GM20000 (cell line): ENCODE data around the gene TGIF1.

ENCODE experiments used
- DNase-seq: peaks from one replicate; pipeline ENCODE4 v3.0.0; 2012; ENCODE audit warnings: low spot score
- CTCF ChIP-seq: IDR thresholded peaks from 2 replicates; pipeline ENCODE4 v1.5.1; 2012; ENCODE audit warnings: mild to moderate bottlenecking, control low read depth; ENCODE audit errors: extremely low read depth, missing control alignments

TGIF1 gene

DNA sequence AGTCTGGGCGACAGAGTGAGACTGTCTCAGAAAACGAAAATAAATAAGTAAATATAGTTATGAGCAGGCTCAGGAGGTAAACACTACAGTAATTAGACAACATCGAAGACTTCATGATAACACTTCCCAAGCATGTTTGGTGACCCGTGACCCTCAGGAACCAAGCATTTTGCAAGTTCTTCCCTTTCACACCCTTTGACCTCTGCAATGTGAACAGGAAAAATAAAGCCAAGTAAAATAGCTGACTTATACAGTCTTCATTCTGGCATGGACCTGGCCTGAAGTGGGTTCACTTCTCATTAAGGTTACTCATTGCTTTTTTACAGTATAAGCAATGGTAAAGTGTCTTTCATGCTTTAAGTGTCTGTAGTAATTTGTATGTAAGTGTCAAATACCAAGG, 15.3 kb upstream of the TGIF1 start:
- no peak for TF ChIP-seq CTCF
- DNase-seq: no peak

- no peak for DNase-seq
- TF ChIP-seq CTCF: no peak
Observed at GRCh38 chr18:3440341-3440740, 9.6 kb upstream of the TGIF1 start.

DNA sequence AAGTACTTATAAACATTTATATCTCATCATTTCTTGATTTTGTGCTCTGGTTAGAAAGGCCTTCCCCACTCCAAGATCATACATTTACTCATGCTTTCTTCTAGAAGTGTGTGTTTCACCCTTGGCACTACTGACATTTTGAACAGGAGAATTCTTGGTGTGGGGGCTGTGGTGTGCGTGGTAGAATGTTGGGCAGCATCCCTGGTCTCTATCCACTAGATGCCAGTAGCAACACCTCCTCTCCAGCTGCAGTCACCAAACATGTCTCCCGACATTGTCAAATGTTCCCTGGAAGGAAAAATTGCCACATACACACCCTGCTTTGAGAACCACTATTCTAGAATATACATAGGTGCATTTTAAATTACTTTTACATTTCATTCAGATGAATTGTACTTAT, 8.7 kb upstream of the TGIF1 start:
- TF ChIP-seq CTCF: no peak
- DNase-seq: no peak

DNA sequence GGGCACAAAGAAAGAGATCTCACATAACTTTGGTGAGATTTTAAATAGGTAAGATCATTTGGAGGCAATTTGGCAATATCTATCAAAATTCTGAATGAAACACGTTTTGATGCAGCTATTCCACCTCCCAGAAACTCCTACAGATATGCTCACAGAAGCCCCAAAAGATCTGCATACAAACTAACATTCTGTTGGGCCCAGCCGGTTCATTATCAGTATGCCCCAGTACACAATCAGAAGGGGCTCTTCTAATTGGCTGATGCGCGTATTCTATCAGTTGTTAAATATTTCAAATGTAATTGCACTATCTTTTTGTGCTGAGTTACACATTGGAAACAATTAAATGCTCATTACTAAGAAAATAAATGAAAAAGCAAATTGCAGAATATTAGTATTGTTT, 7.1 kb upstream of the TGIF1 start:
- no peak for DNase-seq

GRCh38 chr18:3444296-3444695, 5.7 kb upstream of the TGIF1 start:
- no peak for TF ChIP-seq CTCF
- no peak for DNase-seq

More for the DNA sequence above, 7.1 kb upstream of the TGIF1 start:
- TF ChIP-seq CTCF: no peak

GRCh38 chr18:3444954-3445353, 5.0 kb upstream of the TGIF1 start:
- no peak for DNase-seq
- TF ChIP-seq CTCF: no peak

DNA sequence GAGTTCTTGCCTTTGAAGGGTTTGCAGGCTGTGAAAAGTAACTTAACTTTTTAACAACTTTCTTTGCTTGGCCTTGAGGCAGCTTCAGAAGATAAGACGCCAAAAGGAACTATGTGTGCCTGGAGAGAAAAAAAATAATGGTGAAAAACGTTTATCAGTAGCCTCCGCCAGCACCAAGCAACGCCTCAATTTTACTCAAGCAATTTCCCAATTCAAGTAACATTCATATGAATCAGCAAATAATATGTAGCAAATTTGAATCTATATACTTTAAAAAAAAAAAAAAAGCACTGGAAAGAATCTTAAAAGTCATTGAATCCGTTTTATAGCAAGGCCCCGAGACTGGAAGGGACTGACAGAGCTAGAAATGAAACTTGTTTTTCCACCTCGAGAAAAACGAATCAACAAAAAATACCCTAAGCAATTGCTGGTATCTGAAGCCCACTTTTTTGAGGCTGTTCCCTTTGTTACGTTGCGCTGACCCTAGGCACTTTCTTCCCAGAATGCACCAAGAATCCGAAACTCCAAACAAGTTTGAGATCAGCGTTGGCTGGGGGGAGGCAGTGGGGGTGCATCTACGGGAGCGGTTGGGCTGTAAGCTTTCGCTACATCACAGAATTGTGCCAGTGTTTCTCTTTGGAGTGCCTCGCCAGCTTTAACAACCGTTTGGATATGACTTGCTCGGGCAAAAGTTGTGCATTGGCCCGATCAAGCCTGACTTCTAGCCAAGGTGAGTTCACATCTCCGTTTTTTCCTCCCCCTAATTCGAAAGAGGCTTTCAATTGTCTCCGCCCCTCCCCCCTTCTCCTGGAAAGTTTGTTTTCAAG, 2.7 kb upstream of the TGIF1 start:
- peak; percentile 18 for DNase-seq
- TF ChIP-seq CTCF: no peak
